B cell (primary cell): ENCODE measurements around the gene RBPJ. TPM values are rescaled to one million over a fixed set of nuclear protein-coding genes. Genes with fewer than 3 reads are reported as not detected.

Source experiments
- ATAC-seq: fragments of 200-7000 bp; cut with Tn5 transposase; one replicate; pipeline ENCODE4 v1.10.0; 2021; ENCODE audit warnings: low read depth, mild to moderate bottlenecking, moderate number of reproducible peaks, moderate library complexity
- CTCF ChIA-PET: fragments of 350-600 bp; sonication (Branson Sonifier 250); formaldehyde crosslinking; loops from one replicate; lab custom pipeline; 2021; ENCODE audit warnings: antibody characterized with exemption, inconsistent platforms; lab: Charles Lee
- POLR2A ChIA-PET: fragments of 350-600 bp; sonication (Branson Sonifier 250); formaldehyde crosslinking; loops from one replicate; lab custom pipeline; 2021; ENCODE audit warnings: antibody characterized with exemption; lab: Charles Lee
- DNase-seq: peaks from one replicate; pipeline ENCODE4 v3.0.0; 2013
- H2AFZ ChIP-seq: 2 replicates; pipeline ENCODE4 v1.6.1; 2012; ENCODE audit warnings: mild to moderate bottlenecking, low read depth, low read length; ENCODE audit not compliant: insufficient read depth, poor library complexity, severe bottlenecking
- H3K27ac ChIP-seq, 2 donors: 1 replicate in 1 of 2; 2 replicates in 1 of 2; pipeline ENCODE4 v1.5.1; 2012 to 2013; ENCODE audit warnings: low read length in 2 of 2, mild to moderate bottlenecking in 2 of 2, moderate library complexity in 1 of 2
- H3K27me3 ChIP-seq, 4 experiments: fragments of 200-600 bp in 1 of 4; sonication (generic) in 1 of 4; replicated peaks in 1 of 4; 1 replicate in 2 of 4; 2 replicates in 2 of 4; pipeline versions ENCODE4 v1.6.1 to v1.7.0; 2013 to 2016; ENCODE audit warnings: low read length in 3 of 4, mild to moderate bottlenecking in 2 of 4, mixed read lengths in 1 of 4, moderate library complexity in 1 of 4; ENCODE audit not compliant: insufficient read depth in 4 of 4, control insufficient read depth in 3 of 4; ENCODE audit errors: control extremely low read depth in 1 of 4
- H3K36me3 ChIP-seq, 2 experiments: replicated peaks in 1 of 2; 1 replicate in 1 of 2; 2 replicates in 1 of 2; pipeline versions ENCODE4 v1.6.1 to v1.7.1; 2013; ENCODE audit warnings: low read length in 1 of 2; ENCODE audit not compliant: insufficient read depth in 2 of 2, control insufficient read depth in 1 of 2; ENCODE audit errors: control extremely low read depth in 1 of 2, extremely low read depth in 1 of 2
- H3K4me1 ChIP-seq, 2 donors: fragments of 200-600 bp in 1 of 2; sonication (generic) in 1 of 2; 1 replicate in 1 of 2; 2 replicates in 1 of 2; pipeline versions ENCODE4 v1.5.1 to v1.6.1; 2013 to 2017; ENCODE audit warnings: low read length in 2 of 2; ENCODE audit not compliant: control insufficient read depth in 2 of 2, insufficient read depth in 2 of 2
- H3K4me2 ChIP-seq: replicated peaks from 2 replicates; pipeline ENCODE3; 2012; ENCODE audit warnings: mild to moderate bottlenecking, low read depth, low read length; ENCODE audit not compliant: poor library complexity, severe bottlenecking
- H3K4me3 ChIP-seq, 5 experiments: fragments of 200-600 bp in 1 of 5; sonication (generic) in 1 of 5; 1 replicate in 3 of 5; 2 replicates in 2 of 5; pipeline versions ENCODE4 v1.5.1 to v1.7.0; 2011 to 2016; ENCODE audit warnings: low read length in 4 of 5, mild to moderate bottlenecking in 4 of 5, low read depth in 2 of 5, control low read depth in 1 of 5, moderate library complexity in 1 of 5; ENCODE audit not compliant: insufficient read depth in 1 of 5; ENCODE audit errors: control extremely low read depth in 1 of 5, extremely low read depth in 1 of 5
- H3K79me2 ChIP-seq: fragments of 200-600 bp; sonication (generic); one replicate; pipeline ENCODE4 v1.6.0; 2016; ENCODE audit warnings: low read length; ENCODE audit not compliant: control insufficient read depth, insufficient read depth
- H3K9ac ChIP-seq: fragments of 200-600 bp; sonication (generic); 2 replicates; pipeline ENCODE4 v1.6.1; 2017; ENCODE audit warnings: mild to moderate bottlenecking, low read length, moderate library complexity
- H3K9me3 ChIP-seq, 3 donors: one replicate each; pipeline versions ENCODE4 v1.6.1 to v1.7.1; 2013; ENCODE audit warnings: low read length in 2 of 3; ENCODE audit not compliant: control insufficient read depth in 2 of 3, insufficient read depth in 1 of 3; ENCODE audit errors: control extremely low read depth in 1 of 3
- H4K20me1 ChIP-seq: 2 replicates; pipeline ENCODE4 v1.6.0; 2012; ENCODE audit warnings: mild to moderate bottlenecking, low read length; ENCODE audit not compliant: insufficient read depth, control insufficient read depth, poor library complexity, severe bottlenecking
- H3K27ac Mint-ChIP-seq: one replicate; pipeline ENCODE4 v1.8.0; 2021; ENCODE audit warnings: mixed read lengths
- H3K27me3 Mint-ChIP-seq: one replicate; pipeline ENCODE4 v1.8.0; 2021; ENCODE audit warnings: mixed read lengths
- H3K4me1 Mint-ChIP-seq: one replicate; pipeline ENCODE4 v1.8.0; 2021; ENCODE audit warnings: mixed read lengths
- H3K4me3 Mint-ChIP-seq: one replicate; pipeline ENCODE4 v1.8.0; 2021; ENCODE audit warnings: mixed read lengths
- H3K9me3 Mint-ChIP-seq: one replicate; pipeline ENCODE4 v1.8.0; 2022; ENCODE audit warnings: mixed read lengths; ENCODE audit not compliant: insufficient read depth
- EZH2 ChIP-seq: IDR thresholded peaks from 2 replicates; pipeline ENCODE4 v1.6.1; 2012; ENCODE audit warnings: borderline replicate concordance, low read depth, mild to moderate bottlenecking, moderate library complexity, low read length; ENCODE audit not compliant: insufficient read depth, poor library complexity, severe bottlenecking
- WGBS: methylation state at CpG from one replicate; pipeline ENCODE4 v1.1.5; 2013; ENCODE audit warnings: missing lambda C conversion rate; ENCODE audit not compliant: insufficient coverage; 5-methylcytosine and 5-hydroxymethylcytosine counted together
- intact Hi-C: fragments of 100-400 bp; cut with micrococcal nuclease; formaldehyde crosslinking; loops from one replicate; pipeline ENCODE4 v1.10.0; 2022
- polyA plus RNA-seq: library from polyadenylated mRNA; depleted of rRNA; stranded (reverse); fragments of >200 nt; gene quantifications from 2 replicates; pipeline ENCODE4 v1.2.3, GENCODE V29; 2012
- total RNA-seq, 2 donors: library from RNA; stranded (reverse); fragments of 120-200 nt in 1 of 2; gene quantifications; 1 replicate in 1 of 2; 2 replicates in 1 of 2; pipeline versions ENCODE4 v1.2.3 to v1.2.4, GENCODE V29; 2013 to 2022
- TF ChIP-seq, protein P1 (sequence below): fragments of 200-600 bp; IDR thresholded peaks from one replicate; pipeline ENCODE4 v1.8.0; 2022; ENCODE audit warnings: antibody characterized with exemption, mild to moderate bottlenecking

The RBPJ gene
- total and polyA plus RNA-seq, 2 donors (not counting 1 experiment from before 2014, with no cell fraction given) = 10.6 to 50.1 TPM

- H4K20me1 ChIP-seq = no peaks in the 10 kb centered on the region
- no peak overlapping the region for H3K9ac ChIP-seq
- no peaks in the 10 kb centered on the region for H3K79me2 ChIP-seq
- no peak overlapping the region for H3K27ac ChIP-seq
- ChIA-PET POLR2A (no interaction called here), CTCF (interaction anchor here (1.3 kb wide), 1 partner anchor 559 kb away, joined by 3 read pairs; no protein-coding TSS in a partner anchor)
- H3K27me3 ChIP-seq = peaks cover 0 to 2% (median 0%) of the 10 kb centered on the region in 4 experiments
- Mint-ChIP-seq H3K4me1 (no peaks in the 10 kb centered on the region), H3K27me3 (peaks cover 14% of the 10 kb centered on the region), H3K4me3 (no peak overlapping the region), H3K27ac (no peak overlapping the region), H3K9me3 (no peaks in the 10 kb centered on the region)
- H3K36me3 ChIP-seq = no peaks in the 10 kb centered on the region
- DNase-seq (no peak), ATAC-seq (no peak)
- H2AFZ ChIP-seq = no peak overlapping the region
- TF ChIP-seq, protein P1, sequence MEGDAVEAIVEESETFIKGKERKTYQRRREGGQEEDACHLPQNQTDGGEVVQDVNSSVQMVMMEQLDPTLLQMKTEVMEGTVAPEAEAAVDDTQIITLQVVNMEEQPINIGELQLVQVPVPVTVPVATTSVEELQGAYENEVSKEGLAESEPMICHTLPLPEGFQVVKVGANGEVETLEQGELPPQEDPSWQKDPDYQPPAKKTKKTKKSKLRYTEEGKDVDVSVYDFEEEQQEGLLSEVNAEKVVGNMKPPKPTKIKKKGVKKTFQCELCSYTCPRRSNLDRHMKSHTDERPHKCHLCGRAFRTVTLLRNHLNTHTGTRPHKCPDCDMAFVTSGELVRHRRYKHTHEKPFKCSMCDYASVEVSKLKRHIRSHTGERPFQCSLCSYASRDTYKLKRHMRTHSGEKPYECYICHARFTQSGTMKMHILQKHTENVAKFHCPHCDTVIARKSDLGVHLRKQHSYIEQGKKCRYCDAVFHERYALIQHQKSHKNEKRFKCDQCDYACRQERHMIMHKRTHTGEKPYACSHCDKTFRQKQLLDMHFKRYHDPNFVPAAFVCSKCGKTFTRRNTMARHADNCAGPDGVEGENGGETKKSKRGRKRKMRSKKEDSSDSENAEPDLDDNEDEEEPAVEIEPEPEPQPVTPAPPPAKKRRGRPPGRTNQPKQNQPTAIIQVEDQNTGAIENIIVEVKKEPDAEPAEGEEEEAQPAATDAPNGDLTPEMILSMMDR = no peak
- intact Hi-C loops = no loop called here
- H3K4me2 ChIP-seq = no peak overlapping the region
- H3K9me3 ChIP-seq = peaks cover 1 to 4% (median 3%) of the 10 kb centered on the region in 3 donors
- H3K4me1 ChIP-seq = no peaks in the 10 kb centered on the region
- no peak overlapping the region for H3K4me3 ChIP-seq
- 100% methylated on average over 3 of the region's 5 CpGs for WGBS
Measured at GRCh38 chr4:26450418-26450817, 129.6 kb downstream of the RBPJ start.

- Histone ChIP-seq H3K4me1 (no peaks in the 10 kb centered on the region), H3K4me2 (no peak overlapping the region), H2AFZ (no peak overlapping the region), H3K79me2 (no peaks in the 10 kb centered on the region), H3K27me3 (peaks cover 0 to 2% (median 0%) of the 10 kb centered on the region in 4 experiments), H3K9ac (no peak overlapping the region), H3K4me3 (no peak overlapping the region), H3K9me3 (peaks cover 1 to 4% (median 3%) of the 10 kb centered on the region in 3 donors), H3K27ac (no peak overlapping the region), H3K36me3 (no peaks in the 10 kb centered on the region), H4K20me1 (no peaks in the 10 kb centered on the region)
- ChIA-PET CTCF (interaction anchor here (1.2 kb wide), 1 partner anchor 9 kb away, joined by 3 read pairs; no protein-coding TSS in a partner anchor), POLR2A (no interaction called here)
- H3K27me3 Mint-ChIP-seq = peaks cover 14% of the 10 kb centered on the region
- DNase-seq = no peak
- H3K27ac Mint-ChIP-seq = no peak overlapping the region
- ATAC-seq = no peak
- no peaks in the 10 kb centered on the region for H3K9me3 Mint-ChIP-seq
- WGBS = no CpG with 5 or more reads among the region's 3 CpGs
- no peak for TF ChIP-seq EZH2
- TF ChIP-seq, protein P1 = no peak
- intact Hi-C loops = no loop called here
- H3K4me1 Mint-ChIP-seq = no peaks in the 10 kb centered on the region
- no peak overlapping the region for H3K4me3 Mint-ChIP-seq
Measured at GRCh38 chr4:26451597-26451996, 130.8 kb downstream of the RBPJ start.
